Measurements from ENCODE around the gene PTAR1.
A peak's percentile ranks its signal among the peaks of the same experiment; 100 is the strongest.
"Not testable (repeated sequence)": the region's sequence is repeated elsewhere in the genome, so short reads cannot be mapped to it uniquely, and the experiment has no call there.

The PTAR1 gene

GRCh38 chr9:69759421-69760277 is at the start of gene PTAR1:
TSS of gene PTAR1 (minus strand) at chr9:69760011. CDS start at chr9:69759938, 73 bp downstream.
- peak; percentile 84 to 88 for DNase-seq

GRCh38 chr9:69809304-69809863 is 49.6 kb upstream of the PTAR1 start:
- DNase-seq = peak; percentile 34 to 44

- no peak for DNase-seq
Measured at GRCh38 chr9:69806627-69807026, 46.8 kb upstream of the PTAR1 start.

- DNase-seq = peak; percentile 93 to 97
Measured at GRCh38 chr9:69805962-69806515, 46.2 kb upstream of the PTAR1 start.

GRCh38 chr9:69801989-69802388 is 42.2 kb upstream of the PTAR1 start:
- DNase-seq = peak in 1 of 2 experiments; percentile 7

- DNase-seq = not testable (repeated sequence)
Measured at GRCh38 chr9:69800027-69800426, 40.2 kb upstream of the PTAR1 start.

GRCh38 chr9:69799521-69799920 is 39.7 kb upstream of the PTAR1 start:
- DNase-seq = not testable (repeated sequence)

- no peak for DNase-seq
Measured at GRCh38 chr9:69798744-69799143, 38.9 kb upstream of the PTAR1 start.

- no peak for DNase-seq
Measured at GRCh38 chr9:69797675-69798074, 37.9 kb upstream of the PTAR1 start.

- DNase-seq = no peak
Measured at GRCh38 chr9:69794356-69794755, 34.5 kb upstream of the PTAR1 start.

- DNase-seq = no peak
Measured at GRCh38 chr9:69785757-69786156, 25.9 kb upstream of the PTAR1 start.

- DNase-seq = no peak
Measured at GRCh38 chr9:69773258-69773657, 13.4 kb upstream of the PTAR1 start.

GRCh38 chr9:69771775-69772418 is 12.1 kb upstream of the PTAR1 start:
- DNase-seq = no peak

GRCh38 chr9:69768716-69769115 is 8.9 kb upstream of the PTAR1 start:
- DNase-seq = no peak

GRCh38 chr9:69768101-69768500 is 8.3 kb upstream of the PTAR1 start:
- no peak for DNase-seq

GRCh38 chr9:69763862-69764261 is 4.1 kb upstream of the PTAR1 start:
- DNase-seq = not testable (repeated sequence)

- no peak for DNase-seq
Measured at GRCh38 chr9:69762527-69762926, 2.7 kb upstream of the PTAR1 start.

- peak in 1 of 2 experiments; percentile 45 for DNase-seq
Measured at GRCh38 chr9:69760278-69760610, 433 bp upstream of the PTAR1 start.

GRCh38 chr9:69759021-69759420 is 790 bp downstream of the PTAR1 start:
- no peak for DNase-seq

GRCh38 chr9:69757996-69758675 is 1.7 kb downstream of the PTAR1 start:
- no peak for DNase-seq

- no peak for DNase-seq
Measured at GRCh38 chr9:69755205-69755604, 4.6 kb downstream of the PTAR1 start.

GRCh38 chr9:69753830-69754229 is 6.0 kb downstream of the PTAR1 start:
- DNase-seq = no peak

- DNase-seq = no peak
Measured at GRCh38 chr9:69750085-69750484, 9.7 kb downstream of the PTAR1 start.

Data from AML-193 (cell line).